ENCODE results near the gene ACER3.

The ACER3 gene

GRCh38 chr11:77074205-77074604 lies 213.5 kb downstream of the ACER3 start:
- DNase-seq (ENCODE audit: low read depth, low spot score): no peak

- DNase-seq (ENCODE audit: low read depth, low spot score): no peak
These were observed 214.0 kb downstream of the ACER3 start for GRCh38 chr11:77074626-77075221.

- DNase-seq (ENCODE audit: low read depth, low spot score): no peak
These were observed 214.7 kb downstream of the ACER3 start for GRCh38 chr11:77075425-77075905.
